Bronchial epithelial cell (primary cell): ENCODE data around the gene FEZF1. TPM values are rescaled to one million over a fixed set of nuclear protein-coding genes. Genes with fewer than 3 reads are reported as not detected.

ENCODE experiments used
- DNase-seq: peaks from one replicate; pipeline ENCODE4 v3.0.0-alpha.2; 2010; ENCODE audit warnings: low read depth
- FAIRE-seq: peaks from 2 replicates; lab custom pipeline; 2011; peaks lifted over from hg19 to GRCh38; lab: Jason Lieb, UNC
- H3K27me3 ChIP-seq: 2 replicates; pipeline ENCODE4 v1.5.1; 2011; ENCODE audit warnings: low read length; ENCODE audit not compliant: control insufficient read depth, insufficient read depth
- H3K36me3 ChIP-seq: 2 replicates; pipeline ENCODE4 v1.5.1; 2011; ENCODE audit warnings: low read length; ENCODE audit not compliant: control insufficient read depth, insufficient read depth
- H3K4me3 ChIP-seq: 2 replicates; pipeline ENCODE4 v1.5.1; 2011; ENCODE audit warnings: mild to moderate bottlenecking, low read depth, low read length, control low read depth
- total RNA-seq: library from RNA; depleted of rRNA; stranded (reverse); fragments of >200 nt; gene quantifications from 2 replicates; pipeline ENCODE4 v1.2.1, GENCODE V29; 2014
- TF ChIP-seq, protein P1 (sequence below): IDR thresholded peaks from 2 replicates; pipeline ENCODE4 v1.5.1; 2011; ENCODE audit warnings: mild to moderate bottlenecking, moderate library complexity, low read length, control low read depth, inconsistent platforms; ENCODE audit not compliant: insufficient read depth, severe bottlenecking

The FEZF1 gene
- total RNA-seq, 1 donor from 2014 or later: not detected

DNA sequence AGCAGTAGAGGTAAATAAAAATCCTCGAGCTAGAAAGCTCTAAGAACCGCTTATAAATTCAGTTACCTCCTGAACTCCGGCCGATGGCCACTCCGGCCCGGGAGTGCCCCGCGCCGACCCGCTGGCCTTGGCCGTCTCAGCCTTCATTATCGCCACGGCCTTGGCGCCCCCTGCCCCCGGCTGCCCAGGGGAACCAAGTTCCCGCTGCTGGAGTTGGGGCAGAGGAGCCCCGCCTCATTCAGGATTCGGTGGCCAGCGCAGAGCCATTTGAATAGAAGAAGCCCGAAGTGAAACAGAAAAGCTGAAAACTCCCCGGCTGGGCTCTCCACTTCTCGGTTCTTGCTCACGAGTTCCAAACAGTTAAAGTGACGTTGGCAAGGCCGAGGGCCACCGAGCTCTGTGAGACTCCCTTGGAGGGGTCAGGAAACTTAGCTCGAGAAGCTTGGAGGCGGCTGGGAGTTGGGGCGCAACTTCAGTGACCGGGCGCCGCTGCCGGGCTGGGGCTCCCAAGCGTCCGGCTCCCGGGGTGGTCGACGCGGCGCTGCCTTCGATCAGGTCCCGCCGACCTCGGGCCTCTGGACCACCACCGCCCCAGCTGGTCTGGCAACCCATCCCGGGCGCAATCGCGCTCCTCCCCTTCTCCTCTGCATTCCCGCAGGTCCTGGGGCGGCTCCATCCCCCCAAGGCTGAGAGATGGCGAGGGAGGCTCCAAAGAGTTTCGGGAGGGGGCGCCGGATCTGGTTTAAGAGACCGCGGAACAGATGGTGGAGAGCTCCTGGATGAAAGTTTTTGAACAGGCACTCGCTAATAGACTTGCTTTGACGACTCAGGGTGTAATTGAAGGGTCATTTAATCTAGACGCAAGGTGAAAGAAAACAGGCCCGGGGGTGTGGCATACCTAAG is 5.8 kb upstream of the FEZF1 start:
- H3K27me3 ChIP-seq: peaks cover 70% of the 10 kb centered on the region
- no peak for FAIRE-seq
- no peaks in the 10 kb centered on the region for H3K36me3 ChIP-seq
- no peak for DNase-seq
- H3K4me3 ChIP-seq: no peak overlapping the region
- TF ChIP-seq, protein P1, sequence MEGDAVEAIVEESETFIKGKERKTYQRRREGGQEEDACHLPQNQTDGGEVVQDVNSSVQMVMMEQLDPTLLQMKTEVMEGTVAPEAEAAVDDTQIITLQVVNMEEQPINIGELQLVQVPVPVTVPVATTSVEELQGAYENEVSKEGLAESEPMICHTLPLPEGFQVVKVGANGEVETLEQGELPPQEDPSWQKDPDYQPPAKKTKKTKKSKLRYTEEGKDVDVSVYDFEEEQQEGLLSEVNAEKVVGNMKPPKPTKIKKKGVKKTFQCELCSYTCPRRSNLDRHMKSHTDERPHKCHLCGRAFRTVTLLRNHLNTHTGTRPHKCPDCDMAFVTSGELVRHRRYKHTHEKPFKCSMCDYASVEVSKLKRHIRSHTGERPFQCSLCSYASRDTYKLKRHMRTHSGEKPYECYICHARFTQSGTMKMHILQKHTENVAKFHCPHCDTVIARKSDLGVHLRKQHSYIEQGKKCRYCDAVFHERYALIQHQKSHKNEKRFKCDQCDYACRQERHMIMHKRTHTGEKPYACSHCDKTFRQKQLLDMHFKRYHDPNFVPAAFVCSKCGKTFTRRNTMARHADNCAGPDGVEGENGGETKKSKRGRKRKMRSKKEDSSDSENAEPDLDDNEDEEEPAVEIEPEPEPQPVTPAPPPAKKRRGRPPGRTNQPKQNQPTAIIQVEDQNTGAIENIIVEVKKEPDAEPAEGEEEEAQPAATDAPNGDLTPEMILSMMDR: no peak

DNA sequence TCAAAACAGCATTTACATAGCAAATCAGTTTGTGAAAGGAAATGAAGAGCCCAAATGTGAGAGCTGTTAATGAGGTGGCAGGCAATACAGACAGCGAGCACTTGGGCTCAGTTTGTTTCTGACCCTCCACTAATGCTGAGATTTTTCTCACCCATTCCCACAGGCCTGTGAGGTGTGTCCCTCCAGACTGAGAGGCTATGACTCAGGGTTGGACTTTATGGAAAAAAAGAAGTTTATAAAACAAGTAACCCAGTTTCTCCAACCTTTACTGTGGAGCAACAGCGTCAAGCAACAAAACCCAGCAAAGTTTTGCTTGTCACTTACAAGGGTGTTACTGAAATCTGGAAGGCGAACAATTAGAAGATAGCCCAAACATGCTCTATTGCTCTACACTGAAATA is 4.9 kb upstream of the FEZF1 start:
- Histone ChIP-seq H3K27me3 (peaks cover 69% of the 10 kb centered on the region), H3K36me3 (no peaks in the 10 kb centered on the region), H3K4me3 (no peak overlapping the region)
- TF ChIP-seq, protein P1: no peak
- no peak for FAIRE-seq
- no peak for DNase-seq

DNA sequence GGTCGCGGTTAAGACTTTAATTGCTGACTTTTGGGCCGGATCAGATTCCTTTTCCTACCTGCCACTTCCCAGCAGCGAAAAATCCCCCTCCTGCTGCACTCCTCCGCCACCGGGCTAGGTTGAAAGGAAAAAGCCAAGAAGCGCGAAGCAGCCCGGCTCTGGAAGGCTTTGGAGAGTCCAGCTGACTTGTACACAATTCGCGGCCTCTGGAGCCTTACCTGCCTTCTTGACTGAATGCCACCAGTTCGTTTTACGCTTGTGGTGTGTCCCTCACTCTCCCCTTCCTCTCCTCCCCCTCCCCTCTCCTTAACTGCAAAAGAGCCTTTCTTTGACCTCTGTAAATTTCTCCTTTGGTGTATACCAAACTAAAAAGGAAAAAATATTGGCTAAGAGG is 2.7 kb upstream of the FEZF1 start:
- no peaks in the 10 kb centered on the region for H3K36me3 ChIP-seq
- H3K27me3 ChIP-seq: peaks cover 78% of the 10 kb centered on the region
- no peak for FAIRE-seq
- no peak for DNase-seq
- H3K4me3 ChIP-seq: no peak overlapping the region
- TF ChIP-seq, protein P1: no peak

DNA sequence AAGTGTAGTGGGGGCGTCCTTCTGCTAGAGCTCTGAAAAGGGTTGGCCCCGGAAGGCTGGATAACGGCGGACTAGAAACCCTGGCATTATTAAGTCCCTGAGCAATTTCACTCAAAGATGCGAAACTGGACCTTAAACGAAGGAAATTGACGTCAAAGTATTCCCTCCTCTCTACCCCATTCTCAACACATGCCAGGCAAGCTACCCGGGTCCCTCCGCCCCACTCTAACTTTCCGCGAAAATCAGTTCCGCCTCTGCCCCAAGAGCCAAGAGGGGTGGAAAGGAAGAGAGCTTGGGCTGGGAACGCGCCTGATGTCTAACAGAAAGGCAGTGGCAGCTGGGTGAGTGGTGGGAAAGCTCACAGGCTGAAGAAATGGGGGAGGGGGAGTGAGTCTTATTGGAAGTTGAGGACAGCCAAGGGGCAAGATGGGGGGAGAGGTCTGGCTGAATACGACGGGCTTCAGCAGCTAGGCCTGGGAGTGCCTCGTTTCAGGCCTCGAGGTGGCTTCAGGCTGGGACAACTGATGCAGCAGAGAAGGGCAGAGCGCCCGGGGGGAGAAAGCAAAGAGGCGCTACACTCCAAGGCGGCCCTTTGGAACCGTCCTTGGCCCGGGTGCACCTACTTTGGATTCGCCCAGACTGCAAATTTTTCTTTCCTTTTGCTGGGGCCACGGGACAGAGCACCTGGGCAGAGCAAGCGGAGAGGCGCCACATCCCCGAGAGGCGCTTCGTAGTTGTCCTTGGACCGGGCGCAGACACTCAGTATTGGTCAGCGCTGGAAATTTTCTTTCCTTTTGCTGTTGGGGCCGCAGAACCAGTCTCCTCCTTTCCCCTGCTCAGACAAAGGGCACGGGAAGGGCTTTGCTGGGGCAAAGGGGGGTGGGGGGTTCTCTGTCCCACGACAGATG is 2.0 kb upstream of the FEZF1 start:
- Histone ChIP-seq H3K4me3 (no peak overlapping the region), H3K36me3 (no peaks in the 10 kb centered on the region), H3K27me3 (peaks cover 82% of the 10 kb centered on the region)
- TF ChIP-seq, protein P1: no peak
- no peak for FAIRE-seq
- no peak for DNase-seq

DNA sequence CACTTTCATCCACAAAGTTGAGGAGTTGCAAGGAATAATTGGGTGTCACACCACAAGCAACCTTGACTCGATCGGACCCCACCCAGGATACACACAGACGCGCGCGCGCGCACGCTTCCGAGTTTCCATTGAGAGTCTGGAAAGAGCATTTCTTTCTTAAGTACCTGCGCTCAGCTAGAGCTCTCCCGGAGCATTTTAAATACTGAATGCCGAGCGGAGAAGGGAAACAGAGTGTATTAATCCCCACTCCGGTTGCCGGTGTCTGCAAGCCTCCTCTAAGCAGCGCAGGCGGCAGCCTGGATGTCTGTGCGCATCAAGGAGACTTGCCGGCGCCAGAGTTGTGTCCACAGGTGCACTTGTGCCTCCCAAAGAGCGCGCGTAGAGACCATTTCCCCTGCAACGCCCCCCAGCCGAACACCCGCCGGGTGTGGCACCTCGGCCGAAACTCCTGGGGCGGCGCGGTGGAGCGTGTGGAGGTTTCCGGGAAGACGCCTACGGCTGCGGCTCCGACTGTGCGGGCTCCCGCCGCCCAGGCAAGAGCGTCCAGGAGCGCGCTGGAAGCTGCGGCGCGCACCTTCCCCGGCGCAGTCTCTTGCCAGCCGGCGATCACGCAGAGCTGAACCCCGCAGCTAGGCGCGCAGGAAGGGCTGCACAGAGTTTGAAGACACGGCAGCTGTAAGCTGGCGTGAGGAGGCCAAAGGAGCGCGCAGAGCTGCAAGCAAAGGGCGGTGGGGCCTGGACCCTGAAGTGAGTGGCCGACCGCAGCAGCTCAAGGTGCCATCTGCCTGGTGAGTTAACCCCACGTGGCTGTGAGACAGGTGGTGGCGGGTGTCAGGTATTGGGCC is 1.1 kb upstream of the FEZF1 start:
- no peak overlapping the region for H3K4me3 ChIP-seq
- no peak for DNase-seq
- TF ChIP-seq, protein P1: no peak
- FAIRE-seq: no peak
- peaks cover 75% of the 10 kb centered on the region for H3K27me3 ChIP-seq
- H3K36me3 ChIP-seq: no peaks in the 10 kb centered on the region
